Measurements from ENCODE around the gene UBQLN1.

DNA sequence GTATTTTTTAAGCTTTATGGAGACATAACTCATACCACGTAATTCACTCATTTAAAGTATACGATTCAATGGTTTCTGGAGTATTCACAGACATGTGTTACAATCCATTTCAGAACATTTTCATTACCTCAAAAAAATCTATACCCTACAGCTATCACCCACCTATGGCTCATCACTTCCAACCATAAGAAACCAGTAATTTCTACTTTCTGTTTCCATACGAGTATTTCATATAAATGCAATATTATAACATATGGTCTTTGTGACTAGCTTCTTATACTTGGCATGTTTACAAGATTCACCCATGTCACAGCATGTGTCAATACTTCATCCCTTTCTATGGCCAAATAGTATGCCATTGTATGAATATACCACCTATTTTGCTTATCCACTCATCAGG lies 18.8 kb downstream of the UBQLN1 start:
- TF ChIP-seq, protein P1, sequence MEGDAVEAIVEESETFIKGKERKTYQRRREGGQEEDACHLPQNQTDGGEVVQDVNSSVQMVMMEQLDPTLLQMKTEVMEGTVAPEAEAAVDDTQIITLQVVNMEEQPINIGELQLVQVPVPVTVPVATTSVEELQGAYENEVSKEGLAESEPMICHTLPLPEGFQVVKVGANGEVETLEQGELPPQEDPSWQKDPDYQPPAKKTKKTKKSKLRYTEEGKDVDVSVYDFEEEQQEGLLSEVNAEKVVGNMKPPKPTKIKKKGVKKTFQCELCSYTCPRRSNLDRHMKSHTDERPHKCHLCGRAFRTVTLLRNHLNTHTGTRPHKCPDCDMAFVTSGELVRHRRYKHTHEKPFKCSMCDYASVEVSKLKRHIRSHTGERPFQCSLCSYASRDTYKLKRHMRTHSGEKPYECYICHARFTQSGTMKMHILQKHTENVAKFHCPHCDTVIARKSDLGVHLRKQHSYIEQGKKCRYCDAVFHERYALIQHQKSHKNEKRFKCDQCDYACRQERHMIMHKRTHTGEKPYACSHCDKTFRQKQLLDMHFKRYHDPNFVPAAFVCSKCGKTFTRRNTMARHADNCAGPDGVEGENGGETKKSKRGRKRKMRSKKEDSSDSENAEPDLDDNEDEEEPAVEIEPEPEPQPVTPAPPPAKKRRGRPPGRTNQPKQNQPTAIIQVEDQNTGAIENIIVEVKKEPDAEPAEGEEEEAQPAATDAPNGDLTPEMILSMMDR (IDR thresholded peaks at IDR 0.05), result no peak
- TF ChIP-seq POLR2A (IDR thresholded peaks at IDR 0.05), result no peak
